Mesenchymal stem cell (in vitro differentiated cells and primary cell): ENCODE results near the gene PLAAT3. TPM values are rescaled to one million over a fixed set of nuclear protein-coding genes. Genes with fewer than 3 reads are reported as not detected.

ENCODE experiments used
- DNase-seq: peaks from one replicate; pipeline ENCODE4 v3.0.0-alpha.2; 2013
- H2AFZ ChIP-seq: one replicate; pipeline ENCODE4 v1.6.1; 2013; ENCODE audit warnings: low read depth, mild to moderate bottlenecking, control low read depth, inconsistent platforms, low read length, moderate library complexity
- H2AK5ac ChIP-seq: 2 replicates; pipeline ENCODE4 v1.6.1; 2013; ENCODE audit warnings: low read length, moderate library complexity, mild to moderate bottlenecking, inconsistent platforms; ENCODE audit not compliant: severe bottlenecking
- H2BK120ac ChIP-seq: one replicate; pipeline ENCODE4 v1.6.1; 2013; ENCODE audit warnings: low read depth, mild to moderate bottlenecking, inconsistent platforms, low read length, moderate library complexity
- H2BK12ac ChIP-seq, 2 experiments: one replicate each; pipeline ENCODE4 v1.6.1; 2013; ENCODE audit warnings: inconsistent platforms in 2 of 2, low read length in 2 of 2, mild to moderate bottlenecking in 2 of 2, moderate library complexity in 2 of 2, control low read depth in 1 of 2
- H2BK15ac ChIP-seq: one replicate; pipeline ENCODE4 v1.6.1; 2013; ENCODE audit warnings: mild to moderate bottlenecking, low read depth, inconsistent platforms; ENCODE audit not compliant: poor library complexity, severe bottlenecking
- H2BK5ac ChIP-seq: 2 replicates; pipeline ENCODE4 v1.6.1; 2013; ENCODE audit warnings: low read depth, mild to moderate bottlenecking, low read length, control low read depth, inconsistent platforms; ENCODE audit not compliant: poor library complexity, severe bottlenecking
- H3K14ac ChIP-seq, 2 experiments: one replicate each; pipeline ENCODE4 v1.6.1; 2013; ENCODE audit warnings: inconsistent platforms in 2 of 2, low read length in 2 of 2, control low read depth in 1 of 2, mild to moderate bottlenecking in 1 of 2, moderate library complexity in 1 of 2
- H3K18ac ChIP-seq, 2 experiments: one replicate each; pipeline ENCODE4 v1.6.1; 2013; ENCODE audit warnings: inconsistent platforms in 2 of 2, low read length in 2 of 2, control low read depth in 1 of 2, low read depth in 1 of 2, mild to moderate bottlenecking in 1 of 2
- H3K23ac ChIP-seq, 2 experiments: one replicate each; pipeline ENCODE4 v1.6.1; 2013; ENCODE audit warnings: inconsistent platforms in 2 of 2, low read length in 2 of 2, mild to moderate bottlenecking in 2 of 2, moderate library complexity in 2 of 2, control low read depth in 1 of 2
- H3K27ac ChIP-seq: 2 replicates; pipeline ENCODE4 v1.5.1; 2013; ENCODE audit warnings: mild to moderate bottlenecking, moderate library complexity, low read length, control low read depth, inconsistent platforms; ENCODE audit not compliant: poor library complexity, severe bottlenecking
- H3K27me3 ChIP-seq, 2 experiments: 2 replicates each; pipeline versions ENCODE4 v1.6.1 to v1.7.0; 2013; ENCODE audit warnings: low read length in 2 of 2, mild to moderate bottlenecking in 2 of 2, moderate library complexity in 2 of 2, control low read depth in 1 of 2, inconsistent platforms in 1 of 2; ENCODE audit not compliant: control insufficient read depth in 1 of 2, insufficient read depth in 1 of 2
- H3K36me3 ChIP-seq, 2 experiments: 2 replicates each; pipeline versions ENCODE4 v1.6.1 to v1.7.0; 2013; ENCODE audit warnings: low read length in 2 of 2, control low read depth in 1 of 2, inconsistent platforms in 1 of 2, low read depth in 1 of 2, mild to moderate bottlenecking in 1 of 2; ENCODE audit not compliant: insufficient read depth in 2 of 2, control insufficient read depth in 1 of 2
- H3K4ac ChIP-seq, 2 experiments: one replicate each; pipeline ENCODE4 v1.6.1; 2013; ENCODE audit warnings: inconsistent platforms in 2 of 2, low read length in 2 of 2, mild to moderate bottlenecking in 2 of 2, moderate library complexity in 2 of 2, control low read depth in 1 of 2, low read depth in 1 of 2
- H3K4me1 ChIP-seq: 2 replicates; pipeline ENCODE4 v1.6.1; 2013; ENCODE audit warnings: low read depth, low read length, control low read depth; ENCODE audit not compliant: control insufficient read depth, insufficient read depth
- H3K4me2 ChIP-seq: 2 replicates; pipeline ENCODE4 v1.6.1; 2013; ENCODE audit warnings: low read length, mild to moderate bottlenecking, inconsistent platforms; ENCODE audit not compliant: poor library complexity, severe bottlenecking
- H3K4me3 ChIP-seq, 2 experiments: 2 replicates each; pipeline versions ENCODE4 v1.5.1 to v1.7.0; 2013; ENCODE audit warnings: low read length in 2 of 2, mild to moderate bottlenecking in 2 of 2, control low read depth in 1 of 2, low read depth in 1 of 2; ENCODE audit not compliant: insufficient read depth in 1 of 2
- H3K79me1 ChIP-seq: replicated peaks from 2 replicates; pipeline ENCODE4 v1.6.1; 2013; ENCODE audit warnings: mild to moderate bottlenecking, control low read depth, low read length, inconsistent platforms; ENCODE audit not compliant: poor library complexity, severe bottlenecking
- H3K9ac ChIP-seq: 2 replicates; pipeline ENCODE4 v1.7.0; 2013; ENCODE audit warnings: mild to moderate bottlenecking, low read length, moderate library complexity
- H3K9me3 ChIP-seq: 2 replicates; pipeline ENCODE4 v1.7.0; 2013; ENCODE audit warnings: mild to moderate bottlenecking, low read length; ENCODE audit not compliant: control insufficient read depth
- H4K8ac ChIP-seq: one replicate; pipeline ENCODE4 v1.6.1; 2013; ENCODE audit warnings: inconsistent platforms, mild to moderate bottlenecking, low read length, moderate library complexity
- H4K91ac ChIP-seq: one replicate; pipeline ENCODE4 v1.6.1; 2013; ENCODE audit warnings: mild to moderate bottlenecking, low read length, inconsistent platforms
- WGBS: methylation state at CpG from one replicate; pipeline ENCODE4 v1.1.7; 2013; ENCODE audit warnings: mixed read lengths; 5-methylcytosine and 5-hydroxymethylcytosine counted together
- polyA plus RNA-seq, 2 experiments: library from polyadenylated mRNA; stranded (reverse); fragments of 200-250 nt; gene quantifications; one replicate each; pipeline ENCODE4 v1.2.3, GENCODE V29; 2013

Gene PLAAT3
- polyA plus RNA-seq (2013, experiment 1 of 2), result 4.6 TPM
- 4.8 TPM for polyA plus RNA-seq (2013, experiment 2 of 2)

DNA sequence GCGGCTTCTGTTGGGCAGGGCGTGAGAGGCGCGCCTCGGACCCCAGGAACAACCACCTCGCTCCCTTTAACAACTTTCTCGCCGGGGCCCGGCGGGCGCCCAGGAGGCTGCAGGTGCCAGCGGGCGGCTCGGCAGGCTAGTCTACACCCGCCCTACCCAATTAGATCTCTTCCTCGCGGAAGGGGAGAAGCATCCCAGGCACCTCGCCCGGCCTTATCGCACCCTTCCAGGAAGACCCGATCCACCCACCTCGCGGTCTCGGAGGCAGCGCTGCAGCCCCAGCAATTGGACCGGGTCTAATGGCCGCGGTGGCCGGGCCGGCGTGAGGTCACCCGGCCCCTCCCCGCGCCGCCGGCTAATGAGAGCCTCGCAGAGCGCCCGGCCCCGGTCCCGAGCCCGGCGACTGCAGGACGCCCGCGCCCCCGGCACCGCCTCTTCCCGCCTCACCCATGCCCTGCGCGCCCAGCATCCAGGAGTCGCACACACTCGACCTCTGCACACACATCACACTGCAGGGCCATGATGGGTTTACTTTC, at the start of gene PLAAT3:
TSS of gene PLAAT3 (minus strand) at position 298 of the 536 bp plus-strand sequence. CDS start 419 bp downstream, outside the sequence.
- peak within 1 kb of the TSS; percentile 82 to 85 for H3K4me3 ChIP-seq

DNA sequence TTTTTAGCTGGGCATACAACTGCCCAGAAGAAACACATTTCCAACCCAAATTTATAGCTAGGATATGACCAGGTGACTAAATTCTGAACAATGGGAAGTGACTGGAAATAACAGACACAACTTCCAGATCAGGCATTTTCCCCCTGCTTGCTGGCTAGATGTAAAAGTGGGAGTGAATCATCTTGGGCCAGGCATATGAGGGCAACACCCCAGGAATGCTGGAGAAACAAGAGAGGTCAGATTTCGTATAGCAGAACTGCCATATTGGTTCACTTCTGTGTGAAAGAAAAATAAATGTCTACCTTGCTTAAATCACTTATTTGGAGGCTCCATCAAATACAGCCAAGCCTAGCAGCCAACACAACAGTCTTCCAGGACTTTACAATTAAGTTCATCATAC, 49.6 kb upstream of the PLAAT3 start:
- H3K9ac ChIP-seq, result peak overlapping the region; percentile 42
- H3K79me1 ChIP-seq, result no peaks in the 10 kb centered on the region
- no peaks in the 10 kb centered on the region for H3K9me3 ChIP-seq
- H3K27ac ChIP-seq, result peak overlapping the region; percentile 59
- no peak overlapping the region for H4K8ac ChIP-seq
- no peak overlapping the region for H2BK5ac ChIP-seq
- peaks cover 3 to 17% of the 10 kb centered on the region in 2 experiments for H3K36me3 ChIP-seq
- no peak overlapping the region for H2AK5ac ChIP-seq
- H4K91ac ChIP-seq, result no peak overlapping the region
- 0% methylated on average over 1 of the region's 1 CpG for WGBS
- H3K27me3 ChIP-seq, result no peaks in the 10 kb centered on the region
- no peak overlapping the region for H3K14ac ChIP-seq
- no peak overlapping the region for H3K4ac ChIP-seq
- no peak overlapping the region for H2BK120ac ChIP-seq
- peak overlapping the region in 1 of 2 experiments; percentile 2 for H3K4me3 ChIP-seq
- H3K23ac ChIP-seq, result no peak overlapping the region
- no peak overlapping the region for H3K18ac ChIP-seq
- no peak overlapping the region for H2BK12ac ChIP-seq
- H3K4me1 ChIP-seq, result peaks cover 17% of the 10 kb centered on the region
- H3K4me2 ChIP-seq, result no peak overlapping the region
- peak; percentile 55 for DNase-seq
- no peak overlapping the region for H2BK15ac ChIP-seq
- no peak overlapping the region for H2AFZ ChIP-seq

More for the DNA sequence above, at the start of gene PLAAT3:
- peak within 1 kb of the TSS in 1 of 2 experiments; percentile 58 for H3K4ac ChIP-seq
- H3K36me3 ChIP-seq, result no peaks in the 10 kb centered on the region
- peak within 1 kb of the TSS in 1 of 2 experiments; percentile 75 for H3K18ac ChIP-seq
- no peaks in the 10 kb centered on the region for H3K9me3 ChIP-seq
- H2BK120ac ChIP-seq, result no peak within 1 kb of the TSS
- no peak within 1 kb of the TSS for H4K91ac ChIP-seq
- H2AK5ac ChIP-seq, result no peak within 1 kb of the TSS
- H4K8ac ChIP-seq, result no peak within 1 kb of the TSS
- peak within 1 kb of the TSS; percentile 88 for H3K4me2 ChIP-seq
- peak; percentile 38 for DNase-seq
- H2BK12ac ChIP-seq, result peak within 1 kb of the TSS in 1 of 2 experiments; percentile 18
- H2BK5ac ChIP-seq, result no peak within 1 kb of the TSS
- peak within 1 kb of the TSS; percentile 16 for H2BK15ac ChIP-seq
- H3K27ac ChIP-seq, result peak within 1 kb of the TSS; percentile 66
- peak within 1 kb of the TSS; percentile 91 for H2AFZ ChIP-seq
- peaks cover 2% of the 10 kb centered on the region for H3K79me1 ChIP-seq
- H3K4me1 ChIP-seq, result peaks cover 15% of the 10 kb centered on the region
- peak within 1 kb of the TSS; percentile 82 for H3K9ac ChIP-seq
- H3K27me3 ChIP-seq, result no peaks in the 10 kb centered on the region
- peak within 1 kb of the TSS in 1 of 2 experiments; percentile 65 for H3K14ac ChIP-seq
- WGBS, result 1% methylated on average over 37 of the region's 53 CpGs
- H3K23ac ChIP-seq, result peak within 1 kb of the TSS in 1 of 2 experiments; percentile 93

DNA sequence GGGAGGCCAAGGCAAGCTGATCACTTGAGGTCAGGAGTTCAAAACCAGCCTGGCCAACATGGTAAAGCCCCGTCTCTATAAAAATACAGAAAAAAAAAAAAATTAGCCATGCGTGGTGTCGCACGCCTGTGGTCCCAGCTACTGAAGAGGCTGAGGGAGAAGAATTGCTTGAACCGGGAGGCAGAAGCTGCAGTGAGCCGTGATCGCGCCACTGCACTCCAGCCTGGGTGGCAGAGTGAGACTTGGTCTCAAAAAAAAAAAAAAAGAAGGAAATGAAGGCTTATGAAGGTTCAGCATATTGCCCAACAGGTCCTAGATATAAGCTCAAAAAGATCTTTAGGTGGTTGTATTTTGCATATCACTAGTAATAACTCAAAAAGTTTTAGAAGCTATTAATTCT, 46.7 kb upstream of the PLAAT3 start:
- no peak overlapping the region for H3K4ac ChIP-seq
- H3K79me1 ChIP-seq, result peaks cover 3% of the 10 kb centered on the region
- no peak overlapping the region for H2BK5ac ChIP-seq
- no peak overlapping the region for H2BK12ac ChIP-seq
- H3K4me3 ChIP-seq, result no peak overlapping the region
- no peak for DNase-seq
- H4K91ac ChIP-seq, result no peak overlapping the region
- H2BK120ac ChIP-seq, result no peak overlapping the region
- no peaks in the 10 kb centered on the region for H3K27me3 ChIP-seq
- peaks cover 10% of the 10 kb centered on the region for H3K4me1 ChIP-seq
- no peak overlapping the region for H3K18ac ChIP-seq
- no peak overlapping the region for H2BK15ac ChIP-seq
- no peak overlapping the region for H2AK5ac ChIP-seq
- H2AFZ ChIP-seq, result no peak overlapping the region
- H3K27ac ChIP-seq, result no peak overlapping the region
- H3K36me3 ChIP-seq, result peaks cover 10 to 32% of the 10 kb centered on the region in 2 experiments
- no peak overlapping the region for H3K14ac ChIP-seq
- WGBS, result 97% methylated on average over 7 of the region's 8 CpGs
- no peak overlapping the region for H3K9ac ChIP-seq
- no peak overlapping the region for H4K8ac ChIP-seq
- H3K9me3 ChIP-seq, result no peaks in the 10 kb centered on the region
- H3K4me2 ChIP-seq, result no peak overlapping the region
- no peak overlapping the region for H3K23ac ChIP-seq

DNA sequence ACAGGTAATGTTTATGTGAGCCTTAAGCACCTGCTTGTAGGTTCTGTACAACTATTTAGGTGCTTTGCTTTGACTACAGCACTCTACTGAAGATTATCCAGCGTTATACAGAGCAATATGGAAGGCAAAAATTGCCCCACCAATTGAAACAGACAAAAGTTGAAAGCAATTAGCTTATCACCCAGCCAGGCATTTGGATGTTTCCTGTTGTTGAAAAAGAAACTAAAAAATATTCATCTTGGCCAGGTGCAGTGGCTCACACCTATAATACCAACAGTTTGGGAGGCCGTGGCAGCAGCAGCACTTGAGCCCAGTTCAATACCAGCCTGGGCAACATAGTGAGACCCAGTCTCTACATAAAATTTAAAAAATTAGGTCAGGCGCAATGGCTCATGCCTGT, 38.4 kb upstream of the PLAAT3 start:
- Histone ChIP-seq H2BK12ac (no peak overlapping the region), H3K23ac (no peak overlapping the region), H2AK5ac (no peak overlapping the region), H3K4me1 (no peaks in the 10 kb centered on the region), H2AFZ (no peak overlapping the region), H3K4me3 (no peak overlapping the region), H2BK5ac (no peak overlapping the region), H3K36me3 (peaks cover 24 to 82% of the 10 kb centered on the region in 2 experiments), H4K91ac (no peak overlapping the region), H3K4ac (no peak overlapping the region), H3K27ac (no peak overlapping the region), H3K27me3 (no peaks in the 10 kb centered on the region), H3K9ac (no peak overlapping the region), H3K9me3 (no peaks in the 10 kb centered on the region), H2BK15ac (no peak overlapping the region), H3K79me1 (peaks cover 22% of the 10 kb centered on the region), H2BK120ac (no peak overlapping the region), H4K8ac (no peak overlapping the region), H3K14ac (no peak overlapping the region), H3K4me2 (no peak overlapping the region), H3K18ac (no peak overlapping the region)
- 99% methylated on average over 3 of the region's 3 CpGs for WGBS
- no peak for DNase-seq
